H1 (cell line): Measurements from ENCODE around the gene ATP7A. TPM values are rescaled to one million over a fixed set of nuclear protein-coding genes. Genes with fewer than 3 reads are reported as not detected.

Experiments used
- BRCA1 ChIP-seq: IDR thresholded peaks from 2 replicates; pipeline ENCODE4 v1.6.1; 2012; ENCODE audit warnings: low read depth, low read length, improper control_type of control experiment
- CREB1 ChIP-seq: IDR thresholded peaks from 2 replicates; pipeline ENCODE4 v1.6.1; 2012; ENCODE audit warnings: inconsistent platforms
- HDAC6 ChIP-seq: IDR thresholded peaks from one replicate; pipeline ENCODE4 v1.7.1; 2012; ENCODE audit warnings: low read depth, mild to moderate bottlenecking, inconsistent platforms, low read length, moderate library complexity
- KDM1A ChIP-seq: fragments of 200-600, 300-600 bp; sonication (generic); IDR thresholded peaks from 2 replicates; pipeline ENCODE4 v1.7.1; 2016; ENCODE audit warnings: mild to moderate bottlenecking, low read length, borderline replicate concordance
- RBBP5 ChIP-seq: IDR thresholded peaks from 2 replicates; pipeline ENCODE4 v1.7.1; 2012; ENCODE audit warnings: low read depth, mild to moderate bottlenecking, inconsistent platforms, low read length, moderate library complexity, borderline replicate concordance
- SIRT6 ChIP-seq: IDR thresholded peaks from one replicate; pipeline ENCODE4 v1.7.1; 2012; ENCODE audit warnings: low read length, inconsistent platforms
- YY1 ChIP-seq: IDR thresholded peaks from 2 replicates; pipeline ENCODE4 v1.6.1; 2011; ENCODE audit warnings: low read depth, mild to moderate bottlenecking, low read length
- polyA plus RNA-seq, 7 experiments: library from polyadenylated mRNA; depleted of rRNA in 3 of 7; stranded (reverse) in 5 of 7; unstranded in 2 of 7; fragments of >200 nt in 5 of 7; fragments of 200-250 nt in 2 of 7; gene quantifications; 1 replicate in 5 of 7; 2 replicates in 1 of 7; 4 replicates in 1 of 7; pipeline versions ENCODE4 v1.2.1 to v1.2.3, GENCODE V29; 2011 to 2013; ENCODE audit warnings: missing spikeins in 2 of 7, mixed read lengths in 2 of 7
- total RNA-seq: library from RNA; stranded (reverse); fragmentation: NEBNext Ultra II Directional; extraction: Animal tissue kit (Norgen Biotek cat#: 25700); gene quantifications from 2 replicates; pipeline ENCODE4 v1.2.1, GENCODE V29; 2021

Gene ATP7A
- total and polyA plus RNA-seq, 2 of the 8 experiments (the other 6 are each of a cell fraction or from before 2014, with no cell fraction given), result 0.73 to 2.8 TPM

DNA sequence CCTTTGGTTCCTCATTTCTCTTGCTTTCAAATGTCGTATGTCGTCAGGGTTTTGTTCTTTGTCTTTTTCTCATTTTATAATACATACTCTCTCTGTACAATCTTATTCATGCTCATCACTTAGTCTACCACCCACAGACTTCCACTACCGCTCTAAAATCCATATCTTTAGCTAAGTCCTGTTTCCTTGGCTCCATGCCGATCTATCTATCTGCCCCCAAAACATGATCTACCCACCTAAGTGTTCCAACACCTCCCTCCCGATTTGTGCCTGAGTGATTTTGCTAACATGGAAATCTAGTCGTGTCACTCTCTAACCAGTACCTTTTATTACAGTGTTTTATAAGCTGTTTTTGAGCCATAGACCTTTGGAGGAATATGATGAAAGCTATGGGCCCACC, 124.6 kb downstream of the ATP7A start (continued):
- TF ChIP-seq HDAC6 (no peak), KDM1A (no peak), SIRT6 (no peak), YY1 (no peak), CREB1 (no peak), BRCA1 (no peak), RBBP5 (no peak)
